ENCODE results near the gene POU5F1. TPM values are rescaled to one million over a fixed set of nuclear protein-coding genes. Genes with fewer than 3 reads are reported as not detected.

Gene POU5F1
- total and polyA plus RNA-seq, 12 donors: 0.17 to 2.8 (median 1.2) TPM; not detected in 8

- 59 to 78% (median 72%) methylated on average over 10 to 11 of the region's 11 CpGs for WGBS, 4 donors
- TF ChIP-seq CTCF (IDR thresholded peaks at IDR 0.05): no peak
- no peak for TF ChIP-seq POLR2A (IDR thresholded peaks at IDR 0.05)
- H3K27me3 ChIP-seq: no peaks in the 10 kb centered on the region
- DNase-seq: no peak
- no peaks in the 10 kb centered on the region for H3K4me1 ChIP-seq (replicated peaks in 1 of 2)
- intact Hi-C loops (cut with DNase I): no loop called here
- H3K27ac ChIP-seq: no peak overlapping the region
- H3K9me3 ChIP-seq (replicated peaks in 1 of 3): no peaks in the 10 kb centered on the region
- no peaks in the 10 kb centered on the region for H3K36me3 ChIP-seq (replicated peaks in 1 of 2)
- H3K4me3 ChIP-seq: no peak overlapping the region
These were observed 27.3 kb downstream of the POU5F1 start for GRCh38 chr6:31143148-31143547.

DNA sequence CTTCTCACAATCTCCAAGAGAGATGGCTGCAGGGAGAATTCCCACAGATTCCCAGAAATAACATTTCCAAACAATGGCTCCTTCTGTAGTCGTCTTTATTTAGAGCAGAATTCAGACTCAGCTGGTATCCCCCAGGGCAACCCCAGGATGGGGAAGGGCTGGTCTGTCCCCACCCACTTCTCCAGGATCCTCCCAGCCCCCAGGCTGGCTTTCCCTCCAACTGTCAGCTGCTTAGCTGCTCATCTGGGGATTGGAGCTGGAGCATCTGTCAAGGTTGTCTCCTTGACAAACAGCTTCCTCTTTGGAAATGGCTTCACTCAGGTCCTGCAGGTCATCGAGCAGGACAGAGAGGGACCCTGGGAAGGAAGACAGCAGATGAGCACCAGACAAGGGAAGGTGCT is 28.1 kb downstream of the POU5F1 start:
- WGBS, 4 donors: 57 to 71% (median 65%) methylated on average over 2 of the region's 2 CpGs
- H3K4me3 ChIP-seq: no peak overlapping the region
- intact Hi-C loops (cut with DNase I): no loop called here
- H3K9me3 ChIP-seq (replicated peaks in 1 of 3): no peaks in the 10 kb centered on the region
- no peaks in the 10 kb centered on the region for H3K27me3 ChIP-seq
- no peak for TF ChIP-seq CTCF (IDR thresholded peaks at IDR 0.05)
- no peak for TF ChIP-seq POLR2A (IDR thresholded peaks at IDR 0.05)
- H3K27ac ChIP-seq: no peak overlapping the region
- no peaks in the 10 kb centered on the region for H3K36me3 ChIP-seq (replicated peaks in 1 of 2)
- peaks cover 0 to 4% of the 10 kb centered on the region in 2 donors for H3K4me1 ChIP-seq (replicated peaks in 1 of 2)
- DNase-seq: no peak

GRCh38 chr6:31140643-31141042 is 29.8 kb downstream of the POU5F1 start:
- no peak overlapping the region for H3K27ac ChIP-seq
- no peaks in the 10 kb centered on the region for H3K36me3 ChIP-seq (replicated peaks in 1 of 2)
- H3K27me3 ChIP-seq: no peaks in the 10 kb centered on the region
- no peak for DNase-seq
- TF ChIP-seq CTCF (IDR thresholded peaks at IDR 0.05) (no peak), POLR2A (IDR thresholded peaks at IDR 0.05) (no peak)
- intact Hi-C loops (cut with DNase I): no loop called here
- H3K4me3 ChIP-seq: no peak overlapping the region
- WGBS, 4 donors: 76 to 97% (median 84%) methylated on average over 7 to 15 of the region's 15 CpGs
- no peaks in the 10 kb centered on the region for H3K9me3 ChIP-seq (replicated peaks in 1 of 3)
- H3K4me1 ChIP-seq (replicated peaks in 1 of 2): peaks cover 0 to 4% of the 10 kb centered on the region in 2 donors

DNA sequence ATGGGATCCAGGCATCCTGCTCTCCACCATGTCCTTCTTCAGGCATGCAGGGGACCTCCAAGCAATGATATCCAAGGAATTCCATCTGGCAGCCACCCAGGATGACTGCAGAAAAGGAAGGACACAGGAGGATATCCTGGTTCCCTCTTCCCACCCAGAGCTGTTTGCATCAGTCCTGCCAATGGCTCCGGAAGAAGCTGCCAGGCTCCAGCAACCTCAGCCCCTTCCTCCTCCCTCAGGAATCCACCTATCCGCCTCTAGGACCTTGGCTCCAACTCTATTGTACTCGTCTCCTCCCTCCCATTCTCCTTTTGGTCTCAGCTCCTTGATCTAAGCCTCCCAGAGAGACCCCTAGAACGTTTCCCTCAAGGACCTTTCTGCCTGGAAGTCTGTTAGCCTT is 30.9 kb downstream of the POU5F1 start:
- Histone ChIP-seq H3K27me3 (no peaks in the 10 kb centered on the region), H3K27ac (no peak overlapping the region), H3K4me3 (no peak overlapping the region), H3K4me1 (replicated peaks in 1 of 2) (peaks cover 0 to 4% of the 10 kb centered on the region in 2 donors), H3K9me3 (replicated peaks in 1 of 3) (no peaks in the 10 kb centered on the region), H3K36me3 (replicated peaks in 1 of 2) (no peaks in the 10 kb centered on the region)
- DNase-seq: no peak
- intact Hi-C loops (cut with DNase I): loop anchor here (2.0 to 5.0 kb wide), 4 partner anchors 53 to 238 kb away; no protein-coding TSS in a partner anchor
- no peak for TF ChIP-seq CTCF (IDR thresholded peaks at IDR 0.05)
- no peak for TF ChIP-seq POLR2A (IDR thresholded peaks at IDR 0.05)
- whole genome bisulfite sequencing, 4 donors: 19 to 34% (median 22%) methylated on average over 4 of the region's 4 CpGs

Measured in adrenal gland (tissue), 12 donors.